Epithelial cell of esophagus (primary cell): ENCODE results near the gene ZCRB1.

Experiments used
- DNase-seq: peaks from one replicate; pipeline ENCODE4 v3.0.0; 2010; ENCODE audit warnings: low read depth
- H3K4me3 ChIP-seq: 2 replicates; pipeline ENCODE4 v1.5.1; 2011; ENCODE audit warnings: mild to moderate bottlenecking, low read length, control low read depth
- TF ChIP-seq, protein P1 (sequence below): IDR thresholded peaks from 2 replicates; pipeline ENCODE4 v1.5.1; 2011; ENCODE audit warnings: low read depth, mild to moderate bottlenecking, low read length, control low read depth, inconsistent platforms; ENCODE audit not compliant: insufficient read depth; ENCODE audit errors: missing control alignments

Gene ZCRB1

DNA sequence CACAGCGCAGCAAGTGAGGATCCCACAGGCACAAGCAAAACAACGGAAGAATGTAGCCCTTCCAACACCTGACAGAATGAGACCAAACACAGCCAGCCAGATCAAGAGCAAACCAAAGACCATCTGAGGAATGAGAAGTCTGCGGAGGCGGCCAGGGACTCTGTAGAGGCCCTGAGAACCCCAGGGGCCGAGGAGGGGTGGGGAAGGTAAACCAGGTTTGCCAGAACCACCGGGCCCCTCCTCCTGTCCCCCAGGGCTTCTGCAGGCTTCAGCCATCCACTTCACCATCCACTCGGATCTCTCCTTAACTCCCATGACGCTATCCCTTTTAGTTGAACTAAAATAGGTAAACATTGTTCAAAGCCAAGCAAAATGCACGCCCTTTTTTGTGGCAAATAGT, 37.4 kb downstream of the ZCRB1 start:
- DNase-seq = no peak
- H3K4me3 ChIP-seq = no peak overlapping the region
- TF ChIP-seq, protein P1, sequence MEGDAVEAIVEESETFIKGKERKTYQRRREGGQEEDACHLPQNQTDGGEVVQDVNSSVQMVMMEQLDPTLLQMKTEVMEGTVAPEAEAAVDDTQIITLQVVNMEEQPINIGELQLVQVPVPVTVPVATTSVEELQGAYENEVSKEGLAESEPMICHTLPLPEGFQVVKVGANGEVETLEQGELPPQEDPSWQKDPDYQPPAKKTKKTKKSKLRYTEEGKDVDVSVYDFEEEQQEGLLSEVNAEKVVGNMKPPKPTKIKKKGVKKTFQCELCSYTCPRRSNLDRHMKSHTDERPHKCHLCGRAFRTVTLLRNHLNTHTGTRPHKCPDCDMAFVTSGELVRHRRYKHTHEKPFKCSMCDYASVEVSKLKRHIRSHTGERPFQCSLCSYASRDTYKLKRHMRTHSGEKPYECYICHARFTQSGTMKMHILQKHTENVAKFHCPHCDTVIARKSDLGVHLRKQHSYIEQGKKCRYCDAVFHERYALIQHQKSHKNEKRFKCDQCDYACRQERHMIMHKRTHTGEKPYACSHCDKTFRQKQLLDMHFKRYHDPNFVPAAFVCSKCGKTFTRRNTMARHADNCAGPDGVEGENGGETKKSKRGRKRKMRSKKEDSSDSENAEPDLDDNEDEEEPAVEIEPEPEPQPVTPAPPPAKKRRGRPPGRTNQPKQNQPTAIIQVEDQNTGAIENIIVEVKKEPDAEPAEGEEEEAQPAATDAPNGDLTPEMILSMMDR = no peak

DNA sequence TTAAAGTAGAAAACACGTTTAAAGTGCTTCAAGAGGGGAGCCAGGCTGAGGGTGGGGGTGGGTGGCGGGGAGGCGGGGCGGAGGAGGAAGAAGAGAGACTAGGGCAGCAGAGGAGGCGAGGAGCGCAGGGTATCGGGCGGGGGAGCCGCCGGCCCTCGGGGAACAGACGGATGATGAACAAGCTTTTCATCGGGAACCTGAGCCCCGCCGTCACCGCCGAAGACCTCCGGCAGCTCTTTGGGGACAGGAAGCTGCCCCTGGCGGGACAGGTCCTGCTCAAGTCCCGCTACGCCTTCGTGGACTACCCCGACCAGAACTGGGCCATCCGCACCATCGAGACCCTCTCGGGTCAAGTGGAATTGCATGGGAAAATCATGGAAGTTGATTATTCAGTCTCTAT, 39.2 kb downstream of the ZCRB1 start:
- no peak for DNase-seq
- TF ChIP-seq, protein P1 = no peak
- no peak overlapping the region for H3K4me3 ChIP-seq

DNA sequence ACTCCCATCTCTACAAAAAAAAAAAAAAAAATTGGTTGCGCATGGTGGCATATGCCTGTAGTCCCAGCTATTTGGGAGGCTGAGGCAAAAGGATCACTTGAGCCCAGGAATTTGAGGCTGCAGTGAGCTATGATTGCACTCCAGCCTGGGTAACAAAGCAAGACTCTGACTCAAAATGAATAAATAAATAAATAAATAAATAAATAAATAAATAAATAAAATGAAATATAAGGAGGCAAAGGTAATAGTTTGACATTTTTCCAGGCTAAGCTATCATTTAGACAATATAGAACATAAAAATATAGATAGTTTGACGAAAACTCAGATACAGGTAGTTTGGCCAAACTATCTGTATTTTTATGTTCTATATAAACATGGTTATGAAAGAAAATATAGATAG, 40.5 kb downstream of the ZCRB1 start:
- DNase-seq = no peak
- no peak overlapping the region for H3K4me3 ChIP-seq
- TF ChIP-seq, protein P1 = no peak

DNA sequence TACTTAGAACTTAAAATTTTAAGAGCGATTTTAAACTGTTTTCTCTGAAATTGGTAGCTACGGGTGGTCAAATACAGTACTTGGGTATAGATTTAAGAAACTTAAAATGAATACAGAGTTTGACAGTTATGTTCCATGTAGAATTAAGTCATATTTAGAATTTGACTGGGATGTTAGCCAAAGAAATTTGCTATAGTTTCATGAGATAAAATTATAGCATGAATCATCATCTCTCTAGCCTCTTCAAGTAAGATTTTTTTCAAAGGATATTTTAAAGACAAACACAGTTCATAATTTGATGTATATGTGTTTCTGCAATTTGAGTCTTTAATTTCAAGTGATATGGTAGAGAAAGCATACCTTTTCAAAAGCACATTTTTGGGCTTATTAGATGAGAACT, 41.0 kb downstream of the ZCRB1 start:
- TF ChIP-seq, protein P1 = no peak
- no peak for DNase-seq
- no peak overlapping the region for H3K4me3 ChIP-seq

DNA sequence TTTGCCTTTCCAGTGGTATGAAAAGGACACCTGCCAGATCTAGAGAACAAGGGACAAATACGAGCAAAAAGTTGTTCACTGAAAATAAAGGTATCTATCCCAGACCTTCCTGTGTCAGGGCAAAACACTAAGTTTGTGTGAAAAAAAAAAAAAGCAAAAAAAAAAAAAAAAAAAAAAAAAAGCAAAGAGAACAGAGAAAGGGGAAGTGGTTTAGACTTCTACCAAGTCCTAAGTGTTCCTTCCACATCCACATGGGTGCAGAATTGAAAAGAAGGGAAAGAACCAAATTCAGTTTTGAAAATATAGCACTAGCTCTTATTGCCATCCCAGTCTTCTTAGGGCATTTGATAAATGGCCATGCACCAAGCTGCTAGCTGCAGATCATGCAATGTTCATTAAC, 41.7 kb downstream of the ZCRB1 start:
- DNase-seq = no peak
- TF ChIP-seq, protein P1 = no peak
- H3K4me3 ChIP-seq = no peak overlapping the region

DNA sequence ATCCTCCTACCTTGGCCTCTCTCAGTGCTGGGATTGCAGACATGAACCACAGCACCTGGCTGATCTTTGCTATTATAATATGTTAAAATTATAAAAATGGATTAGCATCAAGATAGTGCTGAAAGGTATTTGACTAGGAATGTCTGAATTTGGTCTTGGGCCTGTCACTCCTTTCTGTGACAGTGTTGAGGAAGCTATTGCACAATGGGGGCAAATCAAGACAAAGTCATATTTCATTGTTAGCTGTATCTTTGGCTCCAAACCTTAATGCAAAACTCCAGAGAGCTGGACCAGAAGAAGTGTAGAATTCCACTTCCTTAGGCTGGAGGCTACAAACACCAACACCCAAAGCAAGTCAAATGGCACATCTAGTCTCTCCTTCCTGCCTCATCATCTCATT, 42.2 kb downstream of the ZCRB1 start:
- no peak overlapping the region for H3K4me3 ChIP-seq
- TF ChIP-seq, protein P1 = no peak
- no peak for DNase-seq

DNA sequence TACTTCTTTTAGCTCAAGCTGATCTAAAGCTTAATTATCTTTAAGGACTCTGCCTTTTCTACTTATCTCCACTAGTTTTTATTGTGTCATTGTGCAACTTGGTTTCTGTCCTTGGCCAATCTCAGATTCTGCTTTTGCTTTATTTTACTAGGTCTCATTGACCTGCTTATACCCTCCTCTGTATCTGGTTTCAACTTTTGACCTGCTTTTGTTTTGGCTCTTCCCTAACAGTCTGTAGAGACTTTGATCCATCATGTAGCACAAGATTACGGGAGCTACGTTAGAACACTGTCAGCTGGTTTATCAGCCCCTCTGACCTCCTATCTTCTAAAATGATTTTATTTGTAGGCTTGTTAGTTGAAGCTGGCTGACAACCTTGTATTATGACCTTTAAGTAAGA, 43.6 kb downstream of the ZCRB1 start:
- no peak for DNase-seq
- H3K4me3 ChIP-seq = no peak overlapping the region
- TF ChIP-seq, protein P1 = no peak
